ENCODE results near the gene GNAQ.
"Not testable (repeated sequence)": the region's sequence is repeated elsewhere in the genome, so short reads cannot be mapped to it uniquely, and the experiment has no call there.

- not testable (repeated sequence) for TF ChIP-seq CTCF (IDR thresholded peaks at IDR 0.05; ENCODE audit: low read depth, low read length); POLR2A (IDR thresholded peaks at IDR 0.05; ENCODE audit: extremely low read depth, insufficient read length); MAX (IDR thresholded peaks at IDR 0.05; ENCODE audit: low read depth, low read length)
These were observed 328.9 kb downstream of the GNAQ start for GRCh38 chr9:77702521-77703390.
